Measurements from ENCODE around the gene DGCR8. TPM values are rescaled to one million over a fixed set of nuclear protein-coding genes. Genes with fewer than 3 reads are reported as not detected.
A peak's percentile ranks its signal among the peaks of the same experiment; 100 is the strongest.

The DGCR8 gene
- total RNA-seq, 4 donors from 2014 or later, result 13.2 to 56.2 (median 33.5) TPM

DNA sequence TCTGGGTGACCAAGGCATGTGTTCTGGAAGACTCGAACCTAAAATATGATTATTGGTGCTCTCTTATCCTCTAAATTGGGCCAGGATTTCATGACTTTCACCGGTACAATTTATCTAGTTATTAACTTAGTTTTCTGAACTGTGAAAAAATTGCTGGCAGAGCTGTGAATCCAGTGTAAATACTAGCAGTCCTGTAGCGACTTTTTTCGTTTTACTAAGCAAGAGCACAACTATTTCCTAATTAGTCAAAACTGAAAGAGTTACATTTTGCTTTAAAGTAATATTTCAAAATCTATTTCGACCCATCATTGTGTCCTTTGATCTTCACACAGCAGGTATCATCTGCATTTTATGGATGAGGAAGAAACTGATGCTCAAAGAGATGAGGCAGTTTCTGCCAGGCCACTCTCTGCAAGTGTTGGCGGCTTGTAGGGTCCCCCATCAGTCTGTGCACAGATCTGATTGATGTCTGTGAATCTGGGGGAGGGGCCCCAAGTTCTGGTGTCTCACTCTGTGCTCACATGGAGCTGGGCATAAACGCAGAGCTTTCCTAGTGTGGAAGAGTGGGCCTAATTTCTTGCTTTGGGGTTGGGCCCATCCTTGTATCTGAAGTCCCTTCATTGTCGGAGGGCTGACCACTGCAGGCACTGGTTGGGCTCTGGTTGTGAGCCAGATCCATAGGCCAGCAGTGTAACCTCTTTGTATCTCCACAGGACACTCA is 38.4 kb downstream of the DGCR8 start:
- Histone ChIP-seq H3K36me3 (no peaks in the 10 kb centered on the region), H3K27me3 (no peaks in the 10 kb centered on the region), H3K4me3 (peak overlapping the region; percentile 51 to 95), H3K9me3 (no peaks in the 10 kb centered on the region), H3K27ac (peak overlapping the region in 1 of 2 donors; percentile 87), H3K4me1 (peaks cover 4 to 7% of the 10 kb centered on the region in 2 donors)
- DNase-seq, result no peak
- intact Hi-C loops (cut with DNase I; ENCODE audit: low total_unique reads), result loop anchor here (10.0 kb wide), 1 partner anchor 144 kb away; no protein-coding TSS in a partner anchor
- TF ChIP-seq, protein P1, sequence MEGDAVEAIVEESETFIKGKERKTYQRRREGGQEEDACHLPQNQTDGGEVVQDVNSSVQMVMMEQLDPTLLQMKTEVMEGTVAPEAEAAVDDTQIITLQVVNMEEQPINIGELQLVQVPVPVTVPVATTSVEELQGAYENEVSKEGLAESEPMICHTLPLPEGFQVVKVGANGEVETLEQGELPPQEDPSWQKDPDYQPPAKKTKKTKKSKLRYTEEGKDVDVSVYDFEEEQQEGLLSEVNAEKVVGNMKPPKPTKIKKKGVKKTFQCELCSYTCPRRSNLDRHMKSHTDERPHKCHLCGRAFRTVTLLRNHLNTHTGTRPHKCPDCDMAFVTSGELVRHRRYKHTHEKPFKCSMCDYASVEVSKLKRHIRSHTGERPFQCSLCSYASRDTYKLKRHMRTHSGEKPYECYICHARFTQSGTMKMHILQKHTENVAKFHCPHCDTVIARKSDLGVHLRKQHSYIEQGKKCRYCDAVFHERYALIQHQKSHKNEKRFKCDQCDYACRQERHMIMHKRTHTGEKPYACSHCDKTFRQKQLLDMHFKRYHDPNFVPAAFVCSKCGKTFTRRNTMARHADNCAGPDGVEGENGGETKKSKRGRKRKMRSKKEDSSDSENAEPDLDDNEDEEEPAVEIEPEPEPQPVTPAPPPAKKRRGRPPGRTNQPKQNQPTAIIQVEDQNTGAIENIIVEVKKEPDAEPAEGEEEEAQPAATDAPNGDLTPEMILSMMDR (IDR thresholded peaks at IDR 0.05), result no peak
- no peak for TF ChIP-seq POLR2A (IDR thresholded peaks at IDR 0.05)

DNA sequence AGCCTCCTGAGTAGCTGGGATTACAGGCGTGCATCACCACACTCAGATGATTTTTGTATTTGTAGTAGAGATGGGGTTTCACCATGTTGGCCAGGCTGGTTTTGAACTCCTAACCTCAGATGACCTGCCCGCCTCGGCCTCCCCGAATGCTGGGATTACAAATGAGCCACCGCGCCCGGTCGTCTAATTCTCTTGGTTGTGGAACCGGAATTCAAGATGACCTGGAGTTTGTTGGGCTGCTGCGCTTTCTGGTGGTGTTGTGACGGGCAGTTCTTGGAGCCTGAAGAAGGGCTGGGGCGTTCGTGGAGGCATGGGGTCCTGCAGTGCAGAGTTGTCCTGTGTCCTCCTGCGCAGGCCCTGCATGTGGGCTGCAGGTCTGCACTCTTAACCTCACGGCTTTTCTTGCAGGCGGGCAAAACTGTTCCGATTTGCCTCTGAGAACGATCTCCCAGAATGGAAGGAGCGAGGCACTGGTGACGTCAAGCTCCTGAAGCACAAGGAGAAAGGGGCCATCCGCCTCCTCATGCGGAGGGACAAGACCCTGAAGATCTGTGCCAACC is 41.9 kb downstream of the DGCR8 start:
- H3K9me3 ChIP-seq, result no peaks in the 10 kb centered on the region
- H3K36me3 ChIP-seq, result no peaks in the 10 kb centered on the region
- no peak for DNase-seq
- H3K4me3 ChIP-seq, result no peak overlapping the region
- TF ChIP-seq POLR2A (IDR thresholded peaks at IDR 0.05), result no peak
- TF ChIP-seq, protein P1 (IDR thresholded peaks at IDR 0.05), result no peak
- no peak overlapping the region for H3K27ac ChIP-seq
- no peaks in the 10 kb centered on the region for H3K4me1 ChIP-seq
- intact Hi-C loops (cut with DNase I; ENCODE audit: low total_unique reads), result no loop called here
- no peaks in the 10 kb centered on the region for H3K27me3 ChIP-seq

DNA sequence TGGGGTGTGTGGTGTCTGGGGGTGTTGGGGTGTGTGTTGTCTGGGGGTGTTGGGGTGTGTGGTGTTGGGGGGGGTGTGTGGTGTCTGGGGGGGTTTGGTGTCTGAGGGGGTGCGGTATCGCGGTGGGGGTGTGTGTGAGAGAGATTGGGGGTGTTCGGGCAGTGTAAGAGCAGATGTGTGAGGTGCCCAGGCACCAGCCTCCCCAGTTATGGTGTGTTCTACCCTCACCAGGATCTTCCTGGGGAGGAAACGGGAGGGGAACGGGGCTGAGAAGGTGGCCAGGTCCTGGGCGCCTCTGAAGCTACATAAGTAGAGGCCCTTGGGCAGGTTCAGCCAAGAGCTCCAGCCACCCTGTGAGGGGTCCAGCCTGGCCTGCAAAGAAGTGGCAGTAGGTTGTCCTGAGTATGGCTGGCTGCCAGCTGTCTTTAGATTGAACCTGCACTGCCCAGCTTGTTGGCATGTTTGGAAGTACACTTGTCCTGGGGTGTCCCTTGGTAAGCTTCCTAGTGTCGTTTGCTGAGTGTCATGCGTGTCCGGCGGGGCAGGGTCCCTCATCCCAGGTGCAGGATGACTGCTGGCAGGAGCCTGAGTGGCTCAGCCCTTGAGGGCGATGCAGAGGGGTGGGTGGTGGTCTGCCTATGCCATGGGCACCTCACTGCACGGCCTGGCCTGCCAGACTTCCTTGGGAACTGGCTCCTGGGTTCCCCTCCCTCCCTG is 43.5 kb downstream of the DGCR8 start:
- intact Hi-C loops (cut with DNase I; ENCODE audit: low total_unique reads), result no loop called here
- H3K27ac ChIP-seq, result no peak overlapping the region
- H3K4me3 ChIP-seq, result no peak overlapping the region
- H3K36me3 ChIP-seq, result no peaks in the 10 kb centered on the region
- no peaks in the 10 kb centered on the region for H3K9me3 ChIP-seq
- H3K27me3 ChIP-seq, result no peaks in the 10 kb centered on the region
- TF ChIP-seq, protein P1 (IDR thresholded peaks at IDR 0.05), result no peak
- TF ChIP-seq POLR2A (IDR thresholded peaks at IDR 0.05), result no peak
- H3K4me1 ChIP-seq, result no peaks in the 10 kb centered on the region
- no peak for DNase-seq

DNA sequence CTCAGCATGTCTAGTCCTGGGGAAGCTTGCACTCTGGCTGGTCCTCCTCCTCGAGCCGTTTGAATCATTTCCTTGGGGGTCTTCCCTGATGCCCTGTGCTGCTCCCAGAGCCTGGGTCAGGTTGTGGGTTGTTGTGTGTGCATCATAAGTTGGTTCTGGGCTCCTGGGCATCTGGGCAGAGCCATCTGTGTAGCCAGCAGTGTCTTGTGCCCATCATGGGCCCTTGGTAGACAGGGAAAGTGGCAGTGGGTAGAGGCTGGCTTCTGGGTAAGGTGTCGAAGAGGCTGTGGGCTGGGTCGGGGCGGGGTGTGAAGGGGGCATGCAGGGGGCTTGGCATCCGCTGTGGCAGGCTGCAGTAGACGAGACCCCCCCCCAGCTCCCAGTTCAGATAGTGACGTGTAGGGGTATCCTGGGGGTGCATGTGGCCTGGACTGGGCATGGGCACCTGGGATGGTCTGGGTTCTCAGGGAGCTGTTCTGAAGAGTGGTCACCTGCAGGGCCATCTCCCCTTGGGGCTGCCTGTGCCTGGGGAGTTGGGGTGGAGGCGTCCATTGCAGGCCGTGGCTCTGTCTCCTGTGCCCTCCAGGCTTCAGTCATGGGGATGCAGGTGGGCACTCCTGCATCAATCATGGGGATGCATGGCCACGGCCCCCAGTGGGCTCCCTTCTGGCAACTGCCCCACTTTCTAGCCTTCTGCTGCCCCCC is 44.2 kb downstream of the DGCR8 start:
- TF ChIP-seq POLR2A (IDR thresholded peaks at IDR 0.05), result no peak
- TF ChIP-seq, protein P1 (IDR thresholded peaks at IDR 0.05), result no peak
- no peak for DNase-seq
- Histone ChIP-seq H3K9me3 (no peaks in the 10 kb centered on the region), H3K4me1 (no peaks in the 10 kb centered on the region), H3K36me3 (no peaks in the 10 kb centered on the region), H3K27ac (no peak overlapping the region), H3K4me3 (no peak overlapping the region), H3K27me3 (no peaks in the 10 kb centered on the region)
- intact Hi-C loops (cut with DNase I; ENCODE audit: low total_unique reads), result no loop called here

All from uterus (tissue), 4 donors.